ENCODE measurements around the gene CHAT. TPM values are rescaled to one million over a fixed set of nuclear protein-coding genes. Genes with fewer than 3 reads are reported as not detected.
A peak's percentile ranks its signal among the peaks of the same experiment; 100 is the strongest.

The CHAT gene
- total RNA-seq, 1 donor: not detected

GRCh38 chr10:49632406-49633317 is 18.8 kb downstream of the CHAT start:
- no peak overlapping the region for H3K4me3 ChIP-seq (ENCODE audit: low read depth, low read length)
- no peak for TF ChIP-seq CTCF (IDR thresholded peaks at IDR 0.05; ENCODE audit: insufficient read depth, low read length)
- peak; percentile 12 for DNase-seq (ENCODE audit: low read depth)

GRCh38 chr10:49633327-49634068 is 19.7 kb downstream of the CHAT start:
- no peak overlapping the region for H3K4me3 ChIP-seq (ENCODE audit: low read depth, low read length)
- no peak for DNase-seq (ENCODE audit: low read depth)
- no peak for TF ChIP-seq CTCF (IDR thresholded peaks at IDR 0.05; ENCODE audit: insufficient read depth, low read length)

DNA sequence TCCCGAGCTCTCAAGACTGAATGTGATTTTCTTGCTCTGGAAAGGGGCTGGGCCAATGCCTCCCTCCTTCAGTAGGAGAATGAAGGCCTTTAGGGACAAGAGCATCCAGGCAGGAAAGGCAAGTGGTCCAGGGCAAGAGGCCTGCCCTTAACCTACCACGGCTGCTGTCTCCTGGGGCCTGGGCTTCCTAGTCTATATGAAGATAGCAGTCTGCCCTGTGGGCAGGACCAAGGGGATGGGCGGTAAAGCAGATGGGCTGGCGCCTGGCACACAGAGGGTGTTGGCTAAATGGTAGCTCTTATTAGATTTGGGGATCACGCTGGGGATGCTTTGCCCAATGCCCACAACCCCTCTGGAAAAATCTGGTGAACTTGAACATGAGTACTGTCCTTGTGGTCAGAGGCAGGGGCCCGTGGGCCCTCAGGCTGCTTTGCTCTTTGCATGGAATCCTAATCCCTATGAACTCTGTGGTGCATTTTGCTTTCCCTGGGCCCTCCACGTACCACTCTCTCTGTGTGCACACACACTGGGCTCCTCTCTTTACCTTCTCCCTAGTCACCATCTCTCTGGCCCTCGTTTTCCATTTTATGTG is 20.3 kb downstream of the CHAT start:
- TF ChIP-seq CTCF (IDR thresholded peaks at IDR 0.05; ENCODE audit: insufficient read depth, low read length): no peak
- DNase-seq (ENCODE audit: low read depth): no peak
- H3K4me3 ChIP-seq (ENCODE audit: low read depth, low read length): no peak overlapping the region

DNA sequence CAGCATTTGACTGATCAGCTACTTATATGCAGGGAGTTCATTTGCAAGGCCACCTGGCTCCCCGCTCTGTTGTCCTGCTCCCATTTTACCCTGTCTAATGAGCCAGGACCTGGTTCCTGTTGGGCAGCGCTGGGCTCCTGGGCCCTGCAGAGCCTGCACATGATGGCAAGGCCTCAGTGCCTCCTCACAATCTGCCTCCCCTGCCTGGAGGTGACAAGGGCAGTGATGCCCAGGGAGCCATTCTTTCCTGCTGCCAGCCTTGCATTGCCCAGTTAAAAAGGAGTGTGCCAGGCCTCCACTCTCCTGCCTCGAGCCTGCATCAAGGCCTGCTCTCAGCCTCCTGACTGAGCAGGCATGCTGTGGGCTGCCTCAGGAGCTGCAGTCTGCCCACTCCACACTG is 28.5 kb downstream of the CHAT start:
- DNase-seq (ENCODE audit: low read depth): no peak
- no peak for TF ChIP-seq CTCF (IDR thresholded peaks at IDR 0.05; ENCODE audit: insufficient read depth, low read length)
- H3K4me3 ChIP-seq (ENCODE audit: low read depth, low read length): no peak overlapping the region

- TF ChIP-seq CTCF (IDR thresholded peaks at IDR 0.05; ENCODE audit: insufficient read depth, low read length): no peak
- no peak overlapping the region for H3K4me3 ChIP-seq (ENCODE audit: low read depth, low read length)
- DNase-seq (ENCODE audit: low read depth): no peak
Measured at GRCh38 chr10:49643241-49644034, 29.6 kb downstream of the CHAT start.

- no peak overlapping the region for H3K4me3 ChIP-seq (ENCODE audit: low read depth, low read length)
- no peak for TF ChIP-seq CTCF (IDR thresholded peaks at IDR 0.05; ENCODE audit: insufficient read depth, low read length)
- no peak for DNase-seq (ENCODE audit: low read depth)
Measured at GRCh38 chr10:49644035-49644646, 30.3 kb downstream of the CHAT start.
